Measurements from ENCODE around the gene TMC2. TPM values are rescaled to one million over a fixed set of nuclear protein-coding genes. Genes with fewer than 3 reads are reported as not detected.
"Not testable (repeated sequence)": the region's sequence is repeated elsewhere in the genome, so short reads cannot be mapped to it uniquely, and the experiment has no call there.

The TMC2 gene
- total RNA-seq, 1 experiment from 2014 or later: not detected

DNA sequence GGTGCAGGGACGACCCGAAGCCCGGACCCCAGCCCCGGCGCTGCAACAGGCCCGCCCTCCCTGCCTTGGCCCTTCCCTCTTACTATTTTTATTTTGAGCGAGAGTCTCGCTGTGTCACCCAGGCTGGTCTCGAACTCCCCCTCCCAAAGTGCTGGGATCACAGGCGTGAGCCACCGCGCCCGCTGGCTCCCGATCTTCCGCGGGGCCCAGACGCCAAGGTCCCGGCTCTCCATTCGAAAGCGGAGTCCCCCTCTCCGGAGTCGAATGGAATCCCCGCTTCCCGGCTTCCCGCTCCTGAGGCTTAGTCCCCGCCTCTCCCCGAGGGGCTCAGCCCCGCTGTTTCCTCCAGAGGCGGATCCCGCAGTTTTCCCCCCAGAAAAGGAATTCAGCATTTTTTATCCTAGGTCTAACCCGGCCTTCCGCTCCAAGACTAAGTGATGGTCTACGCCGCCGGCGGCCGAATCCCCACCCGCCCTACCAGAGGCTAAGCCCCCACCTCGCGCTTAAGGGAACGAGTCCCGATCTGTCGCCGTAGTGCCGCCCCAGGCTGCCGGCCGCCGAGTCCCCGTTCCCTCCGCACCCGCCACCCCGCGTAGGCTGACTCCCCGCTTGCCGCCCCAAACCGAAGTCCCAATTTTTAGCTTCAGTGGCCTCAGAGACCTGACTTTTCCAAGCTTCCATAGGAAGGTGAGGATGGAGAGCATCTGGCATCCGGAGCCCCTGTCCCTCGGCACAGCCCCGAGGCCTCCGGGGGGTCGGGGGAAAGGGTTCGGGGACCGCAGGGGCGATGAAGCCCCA lies 11.5 kb upstream of the TMC2 start:
- peaks cover 3% of the 10 kb centered on the region for H3K4me1 Mint-ChIP-seq
- H3K4me3 Mint-ChIP-seq: peak overlapping the region; percentile 91
- TF ChIP-seq KAT7 (CRISPR knock-in tag; IDR thresholded peaks at IDR 0.05; ENCODE audit: borderline replicate concordance) (0 out of 2 replicates have a peak, but pooled peaks have one; percentile 31), ZNF219 (CRISPR knock-in tag; IDR thresholded peaks at IDR 0.05; ENCODE audit: borderline replicate concordance) (no peak), HMGXB4 (CRISPR knock-in tag; IDR thresholded peaks at IDR 0.05) (peak; percentile 37), PRRX2 (CRISPR knock-in tag; IDR thresholded peaks at IDR 0.05) (no peak), NFYB (CRISPR knock-in tag; conservative IDR thresholded peaks at IDR 0.05; ENCODE audit: low read depth) (no peak)
- H3K27me3 Mint-ChIP-seq (ENCODE audit: low read depth): peaks cover 88% of the 10 kb centered on the region
- DNase-seq (ENCODE audit: low spot score): peak; percentile 61
- no peak overlapping the region for H3K27ac Mint-ChIP-seq
- ChIA-PET POLR2A (interaction anchor here (0.7 kb wide), 1 partner anchor 127 kb away, joined by 3 read pairs; no protein-coding TSS in a partner anchor), CTCF (interaction anchor here (0.6 to 4.6 kb wide), 22 partner anchors 10 to 176 kb away, joined by 3 to 30 read pairs (median 6); partner anchors contain the start of gene NOP56)
- no peaks in the 10 kb centered on the region for H3K9me3 Mint-ChIP-seq
- H3K36me3 Mint-ChIP-seq: no peaks in the 10 kb centered on the region
- peak; percentile 61 for ATAC-seq

DNA sequence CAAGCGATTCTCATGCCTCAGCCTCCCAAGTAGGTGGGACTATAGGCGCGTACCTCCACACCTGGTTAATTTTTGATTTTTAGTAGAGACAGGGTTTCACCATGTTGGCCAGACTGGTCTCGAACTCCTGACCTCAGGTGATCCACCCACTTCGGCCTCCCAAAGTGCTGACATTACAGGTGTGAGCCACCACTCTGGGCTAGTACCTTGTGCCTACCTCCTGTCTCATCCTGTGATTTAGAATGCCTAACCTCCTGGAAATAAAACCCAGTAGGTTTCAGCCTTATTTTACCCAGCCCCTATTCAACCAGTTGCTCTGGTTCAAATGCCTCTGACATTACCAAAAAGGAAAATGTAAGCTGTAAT lies 10.2 kb upstream of the TMC2 start:
- POLR2A ChIA-PET; H3K4me3 Mint-ChIP-seq; DNase-seq (ENCODE audit: low spot score); H3K27ac Mint-ChIP-seq; ATAC-seq; H3K36me3 Mint-ChIP-seq; H3K9me3 Mint-ChIP-seq; H3K4me1 Mint-ChIP-seq: not testable (repeated sequence)
- CTCF ChIA-PET: interaction anchor here (0.6 to 0.7 kb wide), 2 partner anchors 105 to 1693 kb away, joined by 3 read pairs; partner anchors contain the start of gene FAM110A
- peaks cover 84% of the 10 kb centered on the region for H3K27me3 Mint-ChIP-seq (ENCODE audit: low read depth)

DNA sequence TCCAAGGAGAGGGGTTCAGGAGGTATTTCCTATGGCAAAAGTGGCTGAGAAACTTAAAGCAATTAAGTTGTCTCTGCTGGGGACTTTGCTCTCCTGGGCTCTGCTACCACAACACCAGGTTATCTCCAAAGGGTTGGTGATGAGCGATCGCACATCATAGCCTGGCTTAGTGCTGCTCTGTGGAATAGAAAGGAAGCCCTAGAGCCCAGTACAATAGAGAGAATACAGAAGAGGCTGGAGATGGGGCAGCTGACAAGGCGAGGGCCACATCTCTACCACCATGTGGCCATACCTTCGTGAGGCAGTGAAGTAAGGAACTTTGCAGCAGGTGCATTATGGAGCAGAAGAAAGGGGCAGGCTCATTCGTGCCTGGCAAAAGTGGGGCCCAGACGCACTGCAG lies 8.6 kb upstream of the TMC2 start:
- no peak overlapping the region for H3K27ac Mint-ChIP-seq
- H3K36me3 Mint-ChIP-seq: no peaks in the 10 kb centered on the region
- TF ChIP-seq ESRRA (CRISPR knock-in tag; IDR thresholded peaks at IDR 0.05; ENCODE audit: borderline replicate concordance) (no peak), ARID4B (CRISPR knock-in tag; IDR thresholded peaks at IDR 0.05; ENCODE audit: borderline replicate concordance) (no peak), HMGA2 (CRISPR knock-in tag; IDR thresholded peaks at IDR 0.05) (no peak), MYBL2 (CRISPR knock-in tag; IDR thresholded peaks at IDR 0.05) (no peak), CREM (CRISPR knock-in tag; IDR thresholded peaks at IDR 0.05) (no peak)
- TF ChIP-seq, protein P1, sequence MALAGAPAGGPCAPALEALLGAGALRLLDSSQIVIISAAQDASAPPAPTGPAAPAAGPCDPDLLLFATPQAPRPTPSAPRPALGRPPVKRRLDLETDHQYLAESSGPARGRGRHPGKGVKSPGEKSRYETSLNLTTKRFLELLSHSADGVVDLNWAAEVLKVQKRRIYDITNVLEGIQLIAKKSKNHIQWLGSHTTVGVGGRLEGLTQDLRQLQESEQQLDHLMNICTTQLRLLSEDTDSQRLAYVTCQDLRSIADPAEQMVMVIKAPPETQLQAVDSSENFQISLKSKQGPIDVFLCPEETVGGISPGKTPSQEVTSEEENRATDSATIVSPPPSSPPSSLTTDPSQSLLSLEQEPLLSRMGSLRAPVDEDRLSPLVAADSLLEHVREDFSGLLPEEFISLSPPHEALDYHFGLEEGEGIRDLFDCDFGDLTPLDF (CRISPR knock-in tag; IDR thresholded peaks at IDR 0.05): no peak
- no peak overlapping the region for H3K4me3 Mint-ChIP-seq
- H3K4me1 Mint-ChIP-seq: peaks cover 3% of the 10 kb centered on the region
- H3K27me3 Mint-ChIP-seq (ENCODE audit: low read depth): peaks cover 68% of the 10 kb centered on the region
- POLR2A ChIA-PET: no interaction called here
- CTCF ChIA-PET: no interaction called here
- no peak for DNase-seq (ENCODE audit: low spot score)
- H3K9me3 Mint-ChIP-seq: no peaks in the 10 kb centered on the region
- ATAC-seq: no peak

Measured in WTC11 (cell line).